Liver (tissue), 3 donors: Measurements from ENCODE around the gene LY6G5B.

Source experiments
- GABPA ChIP-seq, 2 donors: IDR thresholded peaks in 1 of 2; conservative IDR thresholded peaks in 1 of 2; 2 replicates each; pipeline ENCODE4 v1.6.1; 2016; ENCODE audit warnings: antibody characterized with exemption in 2 of 2, mild to moderate bottlenecking in 1 of 2, moderate library complexity in 1 of 2
- JUND ChIP-seq, 2 donors: IDR thresholded peaks; 2 replicates each; pipeline ENCODE4 v1.6.1; 2016; ENCODE audit warnings: antibody characterized with exemption in 2 of 2
- REST ChIP-seq: IDR thresholded peaks from 2 replicates; pipeline ENCODE4 v1.6.1; 2016; ENCODE audit warnings: antibody characterized with exemption, mild to moderate bottlenecking
- SP1 ChIP-seq: IDR thresholded peaks from 2 replicates; pipeline ENCODE4 v1.6.1; 2018; ENCODE audit warnings: antibody characterized with exemption, mild to moderate bottlenecking
- YY1 ChIP-seq: IDR thresholded peaks from 2 replicates; pipeline ENCODE4 v1.6.1; 2016; ENCODE audit warnings: antibody characterized with exemption, mild to moderate bottlenecking
- TF ChIP-seq, protein P1 (sequence below): fragments of 150-350 bp; IDR thresholded peaks from 2 replicates; pipeline ENCODE4 v1.5.1; 2017; ENCODE audit warnings: improper control_type of control experiment, low read depth, low read length; ENCODE audit not compliant: missing input control
- TF ChIP-seq, protein P2 (sequence below): IDR thresholded peaks from 2 replicates; pipeline ENCODE4 v1.6.1; 2016; ENCODE audit warnings: antibody characterized with exemption
- donor health status: healthy.
- donor health status: healthy.

DNA sequence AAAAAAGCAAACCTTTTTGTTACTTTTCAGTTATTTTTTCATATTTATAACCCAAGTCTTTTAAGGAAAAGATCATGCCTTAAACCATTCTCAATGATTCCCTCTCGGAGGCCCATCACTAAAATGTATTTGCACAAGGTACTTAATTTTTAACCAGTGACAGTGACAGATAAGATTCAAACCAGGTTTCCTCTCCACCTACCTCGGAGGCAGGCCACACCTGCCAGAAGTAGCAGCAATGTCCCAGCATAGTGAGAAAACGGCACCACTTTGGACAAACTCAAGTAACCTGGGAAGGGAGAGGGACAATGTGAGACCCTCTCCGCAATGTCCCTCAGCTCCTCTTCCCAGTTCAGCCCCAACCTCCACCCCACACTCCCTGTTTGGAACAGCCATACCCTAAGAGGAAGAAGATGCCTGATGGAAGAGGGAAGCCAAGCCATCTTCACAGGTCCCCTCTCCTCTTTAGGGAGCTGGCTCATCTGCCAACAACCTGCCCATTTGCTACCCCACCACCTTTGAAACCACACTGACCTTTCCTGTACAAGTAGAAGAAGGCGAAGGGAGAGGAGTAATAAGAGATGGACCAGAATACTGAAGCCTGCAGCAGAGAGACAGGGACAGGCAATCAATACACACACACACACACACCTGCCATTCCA lies 31.1 kb downstream of the LY6G5B start:
- TF ChIP-seq SP1 (no peak), GABPA (IDR thresholded peaks at IDR 0.05 in 1 of 2, conservative IDR thresholded peaks at IDR 0.05 in 1 of 2) (no peak), REST (no peak), YY1 (no peak), JUND (IDR thresholded peaks at IDR 0.05) (no peak)
- TF ChIP-seq, protein P1, sequence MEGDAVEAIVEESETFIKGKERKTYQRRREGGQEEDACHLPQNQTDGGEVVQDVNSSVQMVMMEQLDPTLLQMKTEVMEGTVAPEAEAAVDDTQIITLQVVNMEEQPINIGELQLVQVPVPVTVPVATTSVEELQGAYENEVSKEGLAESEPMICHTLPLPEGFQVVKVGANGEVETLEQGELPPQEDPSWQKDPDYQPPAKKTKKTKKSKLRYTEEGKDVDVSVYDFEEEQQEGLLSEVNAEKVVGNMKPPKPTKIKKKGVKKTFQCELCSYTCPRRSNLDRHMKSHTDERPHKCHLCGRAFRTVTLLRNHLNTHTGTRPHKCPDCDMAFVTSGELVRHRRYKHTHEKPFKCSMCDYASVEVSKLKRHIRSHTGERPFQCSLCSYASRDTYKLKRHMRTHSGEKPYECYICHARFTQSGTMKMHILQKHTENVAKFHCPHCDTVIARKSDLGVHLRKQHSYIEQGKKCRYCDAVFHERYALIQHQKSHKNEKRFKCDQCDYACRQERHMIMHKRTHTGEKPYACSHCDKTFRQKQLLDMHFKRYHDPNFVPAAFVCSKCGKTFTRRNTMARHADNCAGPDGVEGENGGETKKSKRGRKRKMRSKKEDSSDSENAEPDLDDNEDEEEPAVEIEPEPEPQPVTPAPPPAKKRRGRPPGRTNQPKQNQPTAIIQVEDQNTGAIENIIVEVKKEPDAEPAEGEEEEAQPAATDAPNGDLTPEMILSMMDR = no peak
- TF ChIP-seq, protein P2, sequence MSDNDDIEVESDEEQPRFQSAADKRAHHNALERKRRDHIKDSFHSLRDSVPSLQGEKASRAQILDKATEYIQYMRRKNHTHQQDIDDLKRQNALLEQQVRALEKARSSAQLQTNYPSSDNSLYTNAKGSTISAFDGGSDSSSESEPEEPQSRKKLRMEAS = no peak
